Esophagus squamous epithelium (tissue), 5 donors: ENCODE results near the gene PLXNC1. TPM values are rescaled to one million over a fixed set of nuclear protein-coding genes. Genes with fewer than 3 reads are reported as not detected.

Source experiments
- DNase-seq: peaks from one replicate; lab custom pipeline; 2025; lab: John Stamatoyannopoulos, UW
- H3K27ac ChIP-seq, 4 donors: fragments of 200-600 bp; sonication (generic); one replicate each; pipeline ENCODE4 v1.5.1; 2016 to 2019; ENCODE audit warnings: mild to moderate bottlenecking in 1 of 4
- H3K27me3 ChIP-seq, 4 donors: fragments of 200-600 bp; sonication (generic); 1 replicate in 3 of 4; 2 replicates in 1 of 4; pipeline versions ENCODE4 v1.5.1 to v1.6.0; 2017 to 2021; ENCODE audit warnings: antibody characterized with exemption in 1 of 4
- H3K36me3 ChIP-seq, 3 donors: fragments of 200-600 bp; sonication (generic); one replicate each; pipeline ENCODE4 v1.5.1; 2016 to 2019
- H3K4me1 ChIP-seq, 3 donors: fragments of 200-600 bp; sonication (generic); one replicate each; pipeline ENCODE4 v1.5.1; 2017 to 2019
- H3K4me3 ChIP-seq, 4 donors: fragments of 200-600 bp; sonication (generic); 1 replicate in 3 of 4; 2 replicates in 1 of 4; pipeline ENCODE4 v1.5.1; 2016 to 2019; ENCODE audit warnings: mild to moderate bottlenecking in 2 of 4, moderate library complexity in 1 of 4
- H3K9me3 ChIP-seq, 3 donors: fragments of 200-600 bp; sonication (generic); one replicate each; pipeline ENCODE4 v1.5.1; 2016 to 2019
- POLR2A ChIP-seq, 4 donors: fragments of 450-650 bp; IDR thresholded peaks; one replicate each; pipeline ENCODE4 v1.6.1; 2017; ENCODE audit warnings: antibody characterized with exemption in 4 of 4, mild to moderate bottlenecking in 4 of 4, moderate library complexity in 3 of 4
- WGBS, 2 donors: methylation state at CpG; one replicate each; pipeline ENCODE4 v1.1.5; 2018; 5-methylcytosine and 5-hydroxymethylcytosine counted together
- intact Hi-C: fragments of 100-400 bp; cut with DNase I; formaldehyde crosslinking; loops from one replicate; pipeline ENCODE4 v1.15.0; 2022
- total RNA-seq, 4 donors: library from RNA; depleted of rRNA; stranded (reverse); fragments of >200 nt; gene quantifications; one replicate each; pipeline ENCODE4 v1.1.0, GENCODE V29; 2016
- TF ChIP-seq, protein P1 (sequence below), 6 experiments: fragments of 450-650 bp in 4 of 6; fragments of 200-600 bp in 2 of 6; sonication (generic) in 2 of 6; IDR thresholded peaks; one replicate each; pipeline ENCODE4 v1.5.1; 2016 to 2019; ENCODE audit warnings: antibody characterized with exemption in 6 of 6, mild to moderate bottlenecking in 4 of 6, moderate library complexity in 4 of 6
- donor health status: DM: yes; HTN: yes; CAD: no.

Gene PLXNC1
- total RNA-seq, 4 donors from 2014 or later = 1.0 to 6.7 (median 2.6) TPM

DNA sequence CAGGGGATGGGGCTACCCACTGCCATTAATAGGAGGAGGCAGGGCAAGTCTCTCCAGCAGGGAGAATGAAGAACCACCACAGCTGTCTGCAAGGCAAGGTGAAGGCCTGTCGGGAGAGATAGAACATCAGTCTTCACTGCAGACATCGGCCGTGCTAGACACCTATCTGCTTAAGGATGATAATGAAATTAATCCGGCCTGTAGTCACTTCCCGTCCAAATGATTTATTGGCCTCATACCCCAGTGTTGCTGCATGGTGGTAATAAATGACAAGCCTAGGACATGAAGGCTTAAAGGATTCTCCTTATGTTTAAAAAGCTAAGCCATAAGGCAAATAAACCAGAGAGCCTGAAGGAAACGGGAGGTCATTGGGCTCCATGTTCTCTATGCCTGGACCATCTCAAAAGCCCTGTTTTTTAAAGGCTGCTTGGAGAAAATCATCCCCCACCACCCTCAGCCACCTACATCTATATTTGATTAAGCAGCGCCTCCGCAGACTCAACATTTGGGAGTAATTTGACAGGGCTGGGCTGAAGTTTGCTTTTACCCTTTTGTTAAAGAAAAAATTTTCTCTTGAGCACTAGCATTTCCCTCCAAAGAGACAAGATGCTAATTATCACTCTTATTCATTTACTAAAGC lies 137.7 kb downstream of the PLXNC1 start:
- WGBS, 2 donors = 70 to 75% methylated on average over 8 of the region's 8 CpGs
- Histone ChIP-seq H3K4me1 (peaks cover 0 to 18% (median 8%) of the 10 kb centered on the region in 3 donors), H3K9me3 (no peaks in the 10 kb centered on the region), H3K27ac (no peak overlapping the region), H3K27me3 (peaks cover 0 to 7% (median 0%) of the 10 kb centered on the region in 4 donors), H3K36me3 (no peaks in the 10 kb centered on the region), H3K4me3 (no peak overlapping the region)
- TF ChIP-seq, protein P1, sequence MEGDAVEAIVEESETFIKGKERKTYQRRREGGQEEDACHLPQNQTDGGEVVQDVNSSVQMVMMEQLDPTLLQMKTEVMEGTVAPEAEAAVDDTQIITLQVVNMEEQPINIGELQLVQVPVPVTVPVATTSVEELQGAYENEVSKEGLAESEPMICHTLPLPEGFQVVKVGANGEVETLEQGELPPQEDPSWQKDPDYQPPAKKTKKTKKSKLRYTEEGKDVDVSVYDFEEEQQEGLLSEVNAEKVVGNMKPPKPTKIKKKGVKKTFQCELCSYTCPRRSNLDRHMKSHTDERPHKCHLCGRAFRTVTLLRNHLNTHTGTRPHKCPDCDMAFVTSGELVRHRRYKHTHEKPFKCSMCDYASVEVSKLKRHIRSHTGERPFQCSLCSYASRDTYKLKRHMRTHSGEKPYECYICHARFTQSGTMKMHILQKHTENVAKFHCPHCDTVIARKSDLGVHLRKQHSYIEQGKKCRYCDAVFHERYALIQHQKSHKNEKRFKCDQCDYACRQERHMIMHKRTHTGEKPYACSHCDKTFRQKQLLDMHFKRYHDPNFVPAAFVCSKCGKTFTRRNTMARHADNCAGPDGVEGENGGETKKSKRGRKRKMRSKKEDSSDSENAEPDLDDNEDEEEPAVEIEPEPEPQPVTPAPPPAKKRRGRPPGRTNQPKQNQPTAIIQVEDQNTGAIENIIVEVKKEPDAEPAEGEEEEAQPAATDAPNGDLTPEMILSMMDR (IDR thresholded peaks at IDR 0.05) = no peak
- TF ChIP-seq POLR2A (IDR thresholded peaks at IDR 0.05) = no peak
- intact Hi-C loops = no loop called here
- DNase-seq = no peak

DNA sequence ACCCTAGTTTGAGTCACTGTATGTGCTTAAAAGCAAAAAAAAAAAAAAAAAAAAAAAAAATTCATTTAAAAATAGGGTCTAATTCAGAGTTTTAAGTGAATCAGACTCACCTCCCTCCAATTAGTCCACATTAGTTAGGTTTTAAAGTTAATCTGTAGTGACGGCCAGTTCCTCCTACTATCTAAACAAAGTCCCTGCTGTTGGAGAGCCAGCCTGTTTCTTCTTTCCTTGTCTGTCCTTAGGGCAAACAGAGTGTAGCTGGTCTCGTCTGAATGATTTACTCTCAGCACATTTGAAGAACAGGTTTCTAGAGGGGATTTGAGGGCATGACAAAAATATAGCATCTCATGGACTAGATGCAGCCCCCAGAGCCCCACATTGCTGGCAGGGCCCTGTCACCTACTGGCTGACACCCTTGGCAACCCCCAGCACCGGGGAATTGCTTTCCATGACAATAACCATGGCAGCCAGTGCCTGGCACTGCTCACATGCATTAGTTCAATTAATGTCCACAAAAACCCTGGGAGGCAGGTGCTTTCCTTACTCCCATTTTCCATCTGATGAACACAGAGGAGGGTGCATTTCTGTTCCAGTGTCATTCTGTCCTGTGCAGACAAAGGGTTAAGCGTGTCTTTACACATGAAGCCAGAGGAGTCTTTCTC lies 138.3 kb downstream of the PLXNC1 start:
- TF ChIP-seq, protein P1 (IDR thresholded peaks at IDR 0.05) = no peak
- no peak for TF ChIP-seq POLR2A (IDR thresholded peaks at IDR 0.05)
- Histone ChIP-seq H3K4me3 (no peak overlapping the region), H3K27ac (no peak overlapping the region), H3K36me3 (no peaks in the 10 kb centered on the region), H3K4me1 (peaks cover 0 to 18% (median 8%) of the 10 kb centered on the region in 3 donors), H3K27me3 (peaks cover 0 to 5% (median 0%) of the 10 kb centered on the region in 4 donors), H3K9me3 (no peaks in the 10 kb centered on the region)
- 69 to 76% methylated on average over 3 to 4 of the region's 4 CpGs for WGBS, 2 donors
- no peak for DNase-seq
- intact Hi-C loops = no loop called here

DNA sequence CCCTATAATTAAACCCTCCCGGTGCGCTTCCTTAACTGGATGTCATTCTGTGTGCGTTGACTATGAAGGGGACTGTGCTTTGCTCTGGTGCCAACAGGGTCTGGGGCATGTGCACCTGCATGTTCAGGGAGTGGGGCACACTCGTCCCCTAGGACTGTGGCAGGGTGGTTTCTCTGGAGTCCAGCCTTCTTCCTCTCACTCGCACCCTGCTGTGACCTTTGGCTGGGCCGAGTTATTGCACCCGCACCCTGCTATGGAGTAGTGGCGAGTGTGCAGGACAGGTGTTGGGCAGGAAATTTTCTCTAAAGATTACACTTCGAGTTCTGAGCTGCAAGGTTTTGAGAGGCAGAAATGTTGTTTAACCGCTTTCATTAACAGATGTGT lies 138.9 kb downstream of the PLXNC1 start:
- intact Hi-C loops = no loop called here
- Histone ChIP-seq H3K27me3 (peaks cover 0 to 5% (median 0%) of the 10 kb centered on the region in 4 donors), H3K4me3 (no peak overlapping the region), H3K4me1 (peaks cover 0 to 18% (median 8%) of the 10 kb centered on the region in 3 donors), H3K27ac (no peak overlapping the region), H3K9me3 (no peaks in the 10 kb centered on the region), H3K36me3 (no peaks in the 10 kb centered on the region)
- TF ChIP-seq, protein P1 (IDR thresholded peaks at IDR 0.05) = no peak
- no peak for TF ChIP-seq POLR2A (IDR thresholded peaks at IDR 0.05)
- DNase-seq = no peak
- WGBS, 2 donors = 77 to 92% methylated on average over 6 to 8 of the region's 10 CpGs

DNA sequence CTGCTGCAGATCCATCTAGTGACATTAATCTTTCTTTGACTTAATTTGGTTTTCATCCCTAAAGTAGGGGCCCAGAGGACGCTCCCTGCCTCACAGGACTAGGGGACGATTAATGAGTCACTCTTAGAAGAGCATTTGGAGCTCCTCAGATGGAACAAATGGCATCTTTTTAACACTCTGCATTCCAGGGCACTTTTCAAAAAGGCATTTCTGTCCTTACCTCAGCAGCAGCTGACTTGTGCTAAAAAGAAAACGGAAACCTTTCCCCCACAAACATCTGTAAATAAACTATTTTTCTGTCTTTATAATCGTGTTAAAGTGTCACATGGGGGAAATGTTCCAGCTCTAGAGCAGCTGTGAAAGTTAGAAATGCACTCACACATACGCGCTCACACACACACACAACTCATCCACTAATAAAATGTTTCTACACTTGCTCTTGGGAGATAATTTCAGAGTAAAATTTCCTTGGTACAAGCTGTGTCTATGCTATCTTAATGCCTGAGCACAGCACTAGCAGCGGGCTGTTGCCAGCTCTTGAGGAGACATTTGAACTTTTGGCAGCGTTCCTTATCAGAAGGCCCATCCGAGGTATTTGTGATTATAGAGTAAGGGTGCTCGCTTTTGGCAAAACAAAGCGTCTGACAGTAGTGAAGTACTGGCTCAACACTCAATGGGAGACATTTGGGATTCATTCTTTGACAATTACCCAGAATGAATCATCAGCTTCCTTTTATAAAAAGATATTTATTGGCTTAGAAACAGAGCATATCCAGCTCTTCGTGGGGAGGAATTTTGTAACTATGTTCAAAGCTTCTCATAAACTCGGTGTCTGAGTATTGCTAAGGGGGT lies 141.3 kb downstream of the PLXNC1 start:
- Histone ChIP-seq H3K4me1 (peaks cover 0 to 18% (median 8%) of the 10 kb centered on the region in 3 donors), H3K4me3 (no peak overlapping the region), H3K36me3 (no peaks in the 10 kb centered on the region), H3K9me3 (no peaks in the 10 kb centered on the region), H3K27me3 (no peaks in the 10 kb centered on the region), H3K27ac (peak overlapping the region in 3 of 4 donors; percentile 44 to 78 (median 63))
- 34 to 44% methylated on average over 13 of the region's 13 CpGs for WGBS, 2 donors
- intact Hi-C loops = no loop called here
- DNase-seq = no peak
- TF ChIP-seq POLR2A (IDR thresholded peaks at IDR 0.05) = no peak
- TF ChIP-seq, protein P1 (IDR thresholded peaks at IDR 0.05) = no peak
